ENCODE measurements around the gene AOPEP.

GRCh38 chr9:94760010-94760409, 33.5 kb downstream of the AOPEP start:
- TF ChIP-seq POLR2A (IDR thresholded peaks at IDR 0.05): no peak
- TF ChIP-seq CTCF (IDR thresholded peaks at IDR 0.05): no peak
